B cell (primary cell): ENCODE results near the gene VKORC1L1. TPM values are rescaled to one million over a fixed set of nuclear protein-coding genes. Genes with fewer than 3 reads are reported as not detected.

ENCODE experiments used
- ATAC-seq: fragments of 200-7000 bp; cut with Tn5 transposase; one replicate; pipeline ENCODE4 v1.10.0; 2021; ENCODE audit warnings: low read depth, mild to moderate bottlenecking, moderate number of reproducible peaks, moderate library complexity
- CTCF ChIA-PET: fragments of 350-600 bp; sonication (Branson Sonifier 250); formaldehyde crosslinking; loops from one replicate; lab custom pipeline; 2021; ENCODE audit warnings: antibody characterized with exemption, inconsistent platforms; lab: Charles Lee
- POLR2A ChIA-PET: fragments of 350-600 bp; sonication (Branson Sonifier 250); formaldehyde crosslinking; loops from one replicate; lab custom pipeline; 2021; ENCODE audit warnings: antibody characterized with exemption; lab: Charles Lee
- DNase-seq: peaks from one replicate; pipeline ENCODE4 v3.0.0; 2013
- H2AFZ ChIP-seq: 2 replicates; pipeline ENCODE4 v1.6.1; 2012; ENCODE audit warnings: mild to moderate bottlenecking, low read depth, low read length; ENCODE audit not compliant: insufficient read depth, poor library complexity, severe bottlenecking
- H3K27ac ChIP-seq, 2 donors: 1 replicate in 1 of 2; 2 replicates in 1 of 2; pipeline ENCODE4 v1.5.1; 2012 to 2013; ENCODE audit warnings: low read length in 2 of 2, mild to moderate bottlenecking in 2 of 2, moderate library complexity in 1 of 2
- H3K27me3 ChIP-seq, 4 experiments: fragments of 200-600 bp in 1 of 4; sonication (generic) in 1 of 4; replicated peaks in 1 of 4; 1 replicate in 2 of 4; 2 replicates in 2 of 4; pipeline versions ENCODE4 v1.6.1 to v1.7.0; 2013 to 2016; ENCODE audit warnings: low read length in 3 of 4, mild to moderate bottlenecking in 2 of 4, mixed read lengths in 1 of 4, moderate library complexity in 1 of 4; ENCODE audit not compliant: insufficient read depth in 4 of 4, control insufficient read depth in 3 of 4; ENCODE audit errors: control extremely low read depth in 1 of 4
- H3K36me3 ChIP-seq, 2 experiments: replicated peaks in 1 of 2; 1 replicate in 1 of 2; 2 replicates in 1 of 2; pipeline versions ENCODE4 v1.6.1 to v1.7.1; 2013; ENCODE audit warnings: low read length in 1 of 2; ENCODE audit not compliant: insufficient read depth in 2 of 2, control insufficient read depth in 1 of 2; ENCODE audit errors: control extremely low read depth in 1 of 2, extremely low read depth in 1 of 2
- H3K4me1 ChIP-seq, 2 donors: fragments of 200-600 bp in 1 of 2; sonication (generic) in 1 of 2; 1 replicate in 1 of 2; 2 replicates in 1 of 2; pipeline versions ENCODE4 v1.5.1 to v1.6.1; 2013 to 2017; ENCODE audit warnings: low read length in 2 of 2; ENCODE audit not compliant: control insufficient read depth in 2 of 2, insufficient read depth in 2 of 2
- H3K4me2 ChIP-seq: replicated peaks from 2 replicates; pipeline ENCODE3; 2012; ENCODE audit warnings: mild to moderate bottlenecking, low read depth, low read length; ENCODE audit not compliant: poor library complexity, severe bottlenecking
- H3K4me3 ChIP-seq, 5 experiments: fragments of 200-600 bp in 1 of 5; sonication (generic) in 1 of 5; 1 replicate in 3 of 5; 2 replicates in 2 of 5; pipeline versions ENCODE4 v1.5.1 to v1.7.0; 2011 to 2016; ENCODE audit warnings: low read length in 4 of 5, mild to moderate bottlenecking in 4 of 5, low read depth in 2 of 5, control low read depth in 1 of 5, moderate library complexity in 1 of 5; ENCODE audit not compliant: insufficient read depth in 1 of 5; ENCODE audit errors: control extremely low read depth in 1 of 5, extremely low read depth in 1 of 5
- H3K79me2 ChIP-seq: fragments of 200-600 bp; sonication (generic); one replicate; pipeline ENCODE4 v1.6.0; 2016; ENCODE audit warnings: low read length; ENCODE audit not compliant: control insufficient read depth, insufficient read depth
- H3K9ac ChIP-seq: fragments of 200-600 bp; sonication (generic); 2 replicates; pipeline ENCODE4 v1.6.1; 2017; ENCODE audit warnings: mild to moderate bottlenecking, low read length, moderate library complexity
- H3K9me3 ChIP-seq, 3 donors: one replicate each; pipeline versions ENCODE4 v1.6.1 to v1.7.1; 2013; ENCODE audit warnings: low read length in 2 of 3; ENCODE audit not compliant: control insufficient read depth in 2 of 3, insufficient read depth in 1 of 3; ENCODE audit errors: control extremely low read depth in 1 of 3
- H4K20me1 ChIP-seq: 2 replicates; pipeline ENCODE4 v1.6.0; 2012; ENCODE audit warnings: mild to moderate bottlenecking, low read length; ENCODE audit not compliant: insufficient read depth, control insufficient read depth, poor library complexity, severe bottlenecking
- H3K27ac Mint-ChIP-seq: one replicate; pipeline ENCODE4 v1.8.0; 2021; ENCODE audit warnings: mixed read lengths
- H3K27me3 Mint-ChIP-seq: one replicate; pipeline ENCODE4 v1.8.0; 2021; ENCODE audit warnings: mixed read lengths
- H3K4me1 Mint-ChIP-seq: one replicate; pipeline ENCODE4 v1.8.0; 2021; ENCODE audit warnings: mixed read lengths
- H3K4me3 Mint-ChIP-seq: one replicate; pipeline ENCODE4 v1.8.0; 2021; ENCODE audit warnings: mixed read lengths
- H3K9me3 Mint-ChIP-seq: one replicate; pipeline ENCODE4 v1.8.0; 2022; ENCODE audit warnings: mixed read lengths; ENCODE audit not compliant: insufficient read depth
- EZH2 ChIP-seq: IDR thresholded peaks from 2 replicates; pipeline ENCODE4 v1.6.1; 2012; ENCODE audit warnings: borderline replicate concordance, low read depth, mild to moderate bottlenecking, moderate library complexity, low read length; ENCODE audit not compliant: insufficient read depth, poor library complexity, severe bottlenecking
- WGBS: methylation state at CpG from one replicate; pipeline ENCODE4 v1.1.5; 2013; ENCODE audit warnings: missing lambda C conversion rate; ENCODE audit not compliant: insufficient coverage; 5-methylcytosine and 5-hydroxymethylcytosine counted together
- intact Hi-C: fragments of 100-400 bp; cut with micrococcal nuclease; formaldehyde crosslinking; loops from one replicate; pipeline ENCODE4 v1.10.0; 2022
- polyA plus RNA-seq: library from polyadenylated mRNA; depleted of rRNA; stranded (reverse); fragments of >200 nt; gene quantifications from 2 replicates; pipeline ENCODE4 v1.2.3, GENCODE V29; 2012
- total RNA-seq, 2 donors: library from RNA; stranded (reverse); fragments of 120-200 nt in 1 of 2; gene quantifications; 1 replicate in 1 of 2; 2 replicates in 1 of 2; pipeline versions ENCODE4 v1.2.3 to v1.2.4, GENCODE V29; 2013 to 2022
- TF ChIP-seq, protein P1 (sequence below): fragments of 200-600 bp; IDR thresholded peaks from one replicate; pipeline ENCODE4 v1.8.0; 2022; ENCODE audit warnings: antibody characterized with exemption, mild to moderate bottlenecking

The VKORC1L1 gene
- total and polyA plus RNA-seq, 2 donors (not counting 1 experiment from before 2014, with no cell fraction given), result 2.2 to 8.1 TPM

GRCh38 chr7:65953001-65953720, 80.3 kb downstream of the VKORC1L1 start:
- TF ChIP-seq EZH2, result no peak
- TF ChIP-seq, protein P1, sequence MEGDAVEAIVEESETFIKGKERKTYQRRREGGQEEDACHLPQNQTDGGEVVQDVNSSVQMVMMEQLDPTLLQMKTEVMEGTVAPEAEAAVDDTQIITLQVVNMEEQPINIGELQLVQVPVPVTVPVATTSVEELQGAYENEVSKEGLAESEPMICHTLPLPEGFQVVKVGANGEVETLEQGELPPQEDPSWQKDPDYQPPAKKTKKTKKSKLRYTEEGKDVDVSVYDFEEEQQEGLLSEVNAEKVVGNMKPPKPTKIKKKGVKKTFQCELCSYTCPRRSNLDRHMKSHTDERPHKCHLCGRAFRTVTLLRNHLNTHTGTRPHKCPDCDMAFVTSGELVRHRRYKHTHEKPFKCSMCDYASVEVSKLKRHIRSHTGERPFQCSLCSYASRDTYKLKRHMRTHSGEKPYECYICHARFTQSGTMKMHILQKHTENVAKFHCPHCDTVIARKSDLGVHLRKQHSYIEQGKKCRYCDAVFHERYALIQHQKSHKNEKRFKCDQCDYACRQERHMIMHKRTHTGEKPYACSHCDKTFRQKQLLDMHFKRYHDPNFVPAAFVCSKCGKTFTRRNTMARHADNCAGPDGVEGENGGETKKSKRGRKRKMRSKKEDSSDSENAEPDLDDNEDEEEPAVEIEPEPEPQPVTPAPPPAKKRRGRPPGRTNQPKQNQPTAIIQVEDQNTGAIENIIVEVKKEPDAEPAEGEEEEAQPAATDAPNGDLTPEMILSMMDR, result no peak
- no peak overlapping the region for H2AFZ ChIP-seq
- H3K36me3 ChIP-seq, result peaks cover 6 to 10% of the 10 kb centered on the region in 2 experiments
- no peaks in the 10 kb centered on the region for H4K20me1 ChIP-seq
- intact Hi-C loops, result no loop called here
- DNase-seq, result no peak
- Mint-ChIP-seq H3K9me3 (no peaks in the 10 kb centered on the region), H3K27me3 (no peaks in the 10 kb centered on the region), H3K4me1 (no peaks in the 10 kb centered on the region), H3K27ac (no peak overlapping the region), H3K4me3 (no peak overlapping the region)
- H3K4me2 ChIP-seq, result no peak overlapping the region
- no peak overlapping the region for H3K4me3 ChIP-seq
- ATAC-seq, result no peak
- no peaks in the 10 kb centered on the region for H3K4me1 ChIP-seq
- no peaks in the 10 kb centered on the region for H3K27me3 ChIP-seq
- CTCF ChIA-PET, result no interaction called here
- no peak overlapping the region for H3K27ac ChIP-seq
- H3K79me2 ChIP-seq, result no peaks in the 10 kb centered on the region
- 94% methylated on average over 4 of the region's 5 CpGs for WGBS
- no peaks in the 10 kb centered on the region for H3K9me3 ChIP-seq
- POLR2A ChIA-PET, result no interaction called here
- no peak overlapping the region for H3K9ac ChIP-seq

DNA sequence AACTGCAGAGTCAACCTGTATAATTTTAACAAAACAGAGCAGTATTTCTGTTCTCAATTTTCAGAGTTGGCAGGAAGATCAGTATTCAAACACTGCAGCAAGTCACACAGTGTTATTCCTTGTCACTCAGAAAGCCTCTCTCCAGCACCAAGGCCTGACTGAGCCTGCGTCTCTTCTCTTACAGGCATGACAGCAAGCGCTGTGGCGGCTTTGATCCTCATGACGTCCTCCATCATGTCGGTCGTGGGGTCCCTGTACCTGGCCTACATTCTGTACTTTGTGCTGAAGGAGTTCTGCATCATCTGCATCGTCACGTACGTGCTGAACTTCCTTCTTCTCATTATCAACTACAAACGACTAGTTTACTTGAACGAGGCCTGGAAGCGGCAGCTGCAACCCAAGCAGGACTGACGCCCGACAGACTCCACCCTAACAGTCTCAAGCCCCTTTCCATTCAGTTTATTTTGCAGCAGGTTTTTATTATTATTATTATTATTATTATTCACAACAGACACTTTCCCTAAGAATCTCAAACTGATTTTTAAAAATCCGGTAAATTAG, 81.1 kb downstream of the VKORC1L1 start:
- Histone ChIP-seq H4K20me1 (no peaks in the 10 kb centered on the region), H3K4me2 (no peak overlapping the region), H3K27me3 (no peaks in the 10 kb centered on the region), H3K36me3 (peaks cover 6 to 14% of the 10 kb centered on the region in 2 experiments), H3K9me3 (no peaks in the 10 kb centered on the region), H2AFZ (no peak overlapping the region), H3K9ac (no peak overlapping the region), H3K4me3 (no peak overlapping the region), H3K4me1 (no peaks in the 10 kb centered on the region), H3K27ac (no peak overlapping the region), H3K79me2 (no peaks in the 10 kb centered on the region)
- TF ChIP-seq, protein P1, result no peak
- TF ChIP-seq EZH2, result no peak
- Mint-ChIP-seq H3K4me1 (no peaks in the 10 kb centered on the region), H3K27me3 (no peaks in the 10 kb centered on the region), H3K9me3 (no peaks in the 10 kb centered on the region), H3K4me3 (no peak overlapping the region), H3K27ac (no peak overlapping the region)
- DNase-seq, result no peak
- POLR2A ChIA-PET, result no interaction called here
- intact Hi-C loops, result no loop called here
- 97% methylated on average over 12 of the region's 15 CpGs for WGBS
- CTCF ChIA-PET, result no interaction called here
- ATAC-seq, result no peak
